ENCODE measurements around the gene NRP1.

NRP1 gene

GRCh38 chr10:33216661-33217427, 117.6 kb downstream of the NRP1 start:
- no peak overlapping the region for H3K4me3 ChIP-seq (ENCODE audit: low read depth, low read length)
- no peak for DNase-seq (ENCODE audit: low read depth)
- no peak for TF ChIP-seq CTCF (conservative IDR thresholded peaks at IDR 0.05; ENCODE audit: low read depth, low read length)

- H3K4me3 ChIP-seq (ENCODE audit: low read depth, low read length) = no peak overlapping the region
- no peak for TF ChIP-seq CTCF (conservative IDR thresholded peaks at IDR 0.05; ENCODE audit: low read depth, low read length)
- DNase-seq (ENCODE audit: low read depth) = no peak
Measured at GRCh38 chr10:33215635-33216034, 118.8 kb downstream of the NRP1 start.

GRCh38 chr10:33215154-33215553, 119.3 kb downstream of the NRP1 start:
- peak; percentile 87 for DNase-seq (ENCODE audit: low read depth)
- no peak for TF ChIP-seq CTCF (conservative IDR thresholded peaks at IDR 0.05; ENCODE audit: low read depth, low read length)
- no peak overlapping the region for H3K4me3 ChIP-seq (ENCODE audit: low read depth, low read length)

- no peak overlapping the region for H3K4me3 ChIP-seq (ENCODE audit: low read depth, low read length)
- DNase-seq (ENCODE audit: low read depth) = no peak
Measured at GRCh38 chr10:33214174-33214573, 120.3 kb downstream of the NRP1 start.

GRCh38 chr10:33212061-33212748, 122.3 kb downstream of the NRP1 start:
- DNase-seq (ENCODE audit: low read depth) = peak; percentile 70
- TF ChIP-seq CTCF (conservative IDR thresholded peaks at IDR 0.05; ENCODE audit: low read depth, low read length) = no peak
- no peak overlapping the region for H3K4me3 ChIP-seq (ENCODE audit: low read depth, low read length)

More at GRCh38 chr10:33214174-33214573, 120.3 kb downstream of the NRP1 start:
- TF ChIP-seq CTCF (conservative IDR thresholded peaks at IDR 0.05; ENCODE audit: low read depth, low read length) = no peak

- TF ChIP-seq CTCF (conservative IDR thresholded peaks at IDR 0.05; ENCODE audit: low read depth, low read length) = no peak
- no peak overlapping the region for H3K4me3 ChIP-seq (ENCODE audit: low read depth, low read length)
- peak; percentile 87 for DNase-seq (ENCODE audit: low read depth)
Measured at GRCh38 chr10:33211106-33211878, 123.2 kb downstream of the NRP1 start.
